Nephron progenitor cell (in vitro differentiated cells): ENCODE results near the gene OR10P1.

Experiments used
- DNase-seq: peaks from one replicate; pipeline ENCODE4 v3.0.0; 2021
- H3K27ac Mint-ChIP-seq: 2 replicates; pipeline ENCODE4 v1.8.0; 2021; ENCODE audit warnings: mild to moderate bottlenecking, moderate library complexity, mixed read lengths
- H3K27me3 Mint-ChIP-seq: 2 replicates; pipeline ENCODE4 v1.8.0; 2021; ENCODE audit warnings: mild to moderate bottlenecking, low read depth, mixed read lengths; ENCODE audit not compliant: poor library complexity
- H3K36me3 Mint-ChIP-seq: 2 replicates; pipeline ENCODE4 v1.8.0; 2021; ENCODE audit warnings: low read depth, mixed read lengths
- H3K4me1 Mint-ChIP-seq: 2 replicates; pipeline ENCODE4 v1.8.0; 2021; ENCODE audit warnings: mixed read lengths
- H3K4me3 Mint-ChIP-seq: 2 replicates; pipeline ENCODE4 v1.8.0; 2021; ENCODE audit warnings: mild to moderate bottlenecking, moderate library complexity, mixed read lengths
- H3K9me3 Mint-ChIP-seq: 2 replicates; pipeline ENCODE4 v1.8.0; 2021; ENCODE audit warnings: mild to moderate bottlenecking, moderate library complexity, mixed read lengths
- CTCF ChIP-seq: fragments of 200-600 bp; sonication (generic); IDR thresholded peaks from 2 replicates; pipeline ENCODE4 v1.5.0; 2021; ENCODE audit warnings: antibody characterized with exemption

Gene OR10P1

GRCh38 chr12:55673638-55674037 lies 36.9 kb downstream of the OR10P1 start:
- Mint-ChIP-seq H3K27ac (no peak overlapping the region), H3K36me3 (no peaks in the 10 kb centered on the region), H3K4me1 (no peaks in the 10 kb centered on the region), H3K9me3 (no peaks in the 10 kb centered on the region), H3K27me3 (peaks cover 29% of the 10 kb centered on the region), H3K4me3 (no peak overlapping the region)
- DNase-seq, result no peak
- no peak for TF ChIP-seq CTCF

GRCh38 chr12:55675666-55676065 lies 39.0 kb downstream of the OR10P1 start:
- no peak overlapping the region for H3K27ac Mint-ChIP-seq
- no peaks in the 10 kb centered on the region for H3K9me3 Mint-ChIP-seq
- no peaks in the 10 kb centered on the region for H3K36me3 Mint-ChIP-seq
- H3K4me1 Mint-ChIP-seq, result peaks cover under 1% of the 10 kb centered on the region
- no peak for DNase-seq
- H3K27me3 Mint-ChIP-seq, result peaks cover 23% of the 10 kb centered on the region
- H3K4me3 Mint-ChIP-seq, result no peak overlapping the region
- TF ChIP-seq CTCF, result no peak

GRCh38 chr12:55676707-55677106 lies 40.0 kb downstream of the OR10P1 start:
- no peak for TF ChIP-seq CTCF
- Mint-ChIP-seq H3K4me1 (peaks cover 11% of the 10 kb centered on the region), H3K27ac (no peak overlapping the region), H3K36me3 (no peaks in the 10 kb centered on the region), H3K27me3 (peaks cover 23% of the 10 kb centered on the region), H3K9me3 (no peaks in the 10 kb centered on the region), H3K4me3 (no peak overlapping the region)
- no peak for DNase-seq

- Mint-ChIP-seq H3K27me3 (peaks cover 22% of the 10 kb centered on the region), H3K9me3 (no peaks in the 10 kb centered on the region), H3K27ac (no peak overlapping the region), H3K4me1 (peaks cover 34% of the 10 kb centered on the region), H3K36me3 (no peaks in the 10 kb centered on the region), H3K4me3 (no peak overlapping the region)
- TF ChIP-seq CTCF, result no peak
- no peak for DNase-seq
Measured at GRCh38 chr12:55679691-55680090, 43.0 kb downstream of the OR10P1 start.

- Mint-ChIP-seq H3K27ac (no peak overlapping the region), H3K9me3 (no peaks in the 10 kb centered on the region), H3K36me3 (no peaks in the 10 kb centered on the region), H3K27me3 (peaks cover 12% of the 10 kb centered on the region), H3K4me3 (peak overlapping the region; percentile 84), H3K4me1 (peaks cover 34% of the 10 kb centered on the region)
- no peak for TF ChIP-seq CTCF
- DNase-seq, result peak; percentile 61
Measured at GRCh38 chr12:55681142-55682077, 44.7 kb downstream of the OR10P1 start.
